ENCODE results near the gene PCDHGC5.

- TF ChIP-seq CTCF (conservative IDR thresholded peaks at IDR 0.05; ENCODE audit: low read depth, low read length), result no peak
- no peak for TF ChIP-seq EZH2 (IDR thresholded peaks at IDR 0.05; ENCODE audit: borderline replicate concordance, low read depth, low read length, poor library complexity, severe bottlenecking)
Observed at GRCh38 chr5:141529002-141529401, 40.1 kb downstream of the PCDHGC5 start.
